Esophagus muscularis mucosa (tissue), 4 donors: Measurements from ENCODE around the gene ECE2. TPM values are rescaled to one million over a fixed set of nuclear protein-coding genes. Genes with fewer than 3 reads are reported as not detected.
A peak's percentile ranks its signal among the peaks of the same experiment; 100 is the strongest.

Experiments
- DNase-seq: peaks from one replicate; pipeline ENCODE4 v3.0.0-alpha.2; 2017; ENCODE audit errors: extremely low spot score
- H3K27ac ChIP-seq, 4 donors: fragments of 200-600 bp; sonication (generic); replicated peaks in 1 of 4; 1 replicate in 3 of 4; 2 replicates in 1 of 4; pipeline ENCODE4 v1.5.1; 2016 to 2019; ENCODE audit warnings: mild to moderate bottlenecking in 1 of 4
- H3K27me3 ChIP-seq, 4 donors: fragments of 200-600 bp; sonication (generic); one replicate each; pipeline versions ENCODE4 v1.5.1 to v1.6.0; 2016 to 2019
- H3K36me3 ChIP-seq, 4 donors: fragments of 200-600 bp; sonication (generic); one replicate each; pipeline ENCODE4 v1.5.1; 2016 to 2019
- H3K4me1 ChIP-seq, 4 donors: fragments of 200-600 bp; sonication (generic); one replicate each; pipeline ENCODE4 v1.5.1; 2016 to 2019
- H3K4me3 ChIP-seq, 4 donors: fragments of 200-600 bp; sonication (generic); 1 replicate in 2 of 4; 2 replicates in 2 of 4; pipeline ENCODE4 v1.5.1; 2016 to 2019; ENCODE audit warnings: mild to moderate bottlenecking in 4 of 4, moderate library complexity in 1 of 4
- H3K9me3 ChIP-seq, 4 donors: fragments of 200-600 bp; sonication (generic); 1 replicate in 3 of 4; 2 replicates in 1 of 4; pipeline ENCODE4 v1.5.1; 2016 to 2019
- EP300 ChIP-seq: sonication (generic); formaldehyde crosslinking; IDR thresholded peaks from one replicate; pipeline ENCODE4 v1.6.1; 2017; ENCODE audit warnings: antibody characterized with exemption
- POLR2A ChIP-seq: fragments of 450-650 bp; IDR thresholded peaks from one replicate; pipeline ENCODE4 v1.6.1; 2017; ENCODE audit warnings: antibody characterized with exemption, moderate library complexity, mild to moderate bottlenecking, low read depth
- POLR2AphosphoS5 ChIP-seq, 2 donors: sonication (generic); formaldehyde crosslinking; IDR thresholded peaks; one replicate each; pipeline ENCODE4 v1.6.1; 2017; ENCODE audit warnings: antibody characterized with exemption in 2 of 2
- WGBS: methylation state at CpG from one replicate; pipeline ENCODE4 v1.1.5; 2018; 5-methylcytosine and 5-hydroxymethylcytosine counted together
- intact Hi-C: fragments of 100-400 bp; cut with DNase I; formaldehyde crosslinking; loops from one replicate; pipeline ENCODE4 v1.15.1; 2023
- total RNA-seq, 4 donors: library from RNA; depleted of rRNA; stranded (reverse); fragments of >200 nt; gene quantifications; one replicate each; pipeline versions ENCODE4 v1.1.0 to v1.2.1, GENCODE V29; 2016
- TF ChIP-seq, protein P1 (sequence below), 3 experiments: fragments of 200-600 bp in 2 of 3; fragments of 450-650 bp in 1 of 3; sonication (generic) in 2 of 3; IDR thresholded peaks; one replicate each; pipeline ENCODE4 v1.5.1; 2017 to 2019; ENCODE audit warnings: antibody characterized with exemption in 3 of 3, mild to moderate bottlenecking in 2 of 3, moderate library complexity in 1 of 3

ECE2 gene
- total RNA-seq, 4 donors from 2014 or later = 0.42 to 0.69 (median 0.56) TPM

DNA sequence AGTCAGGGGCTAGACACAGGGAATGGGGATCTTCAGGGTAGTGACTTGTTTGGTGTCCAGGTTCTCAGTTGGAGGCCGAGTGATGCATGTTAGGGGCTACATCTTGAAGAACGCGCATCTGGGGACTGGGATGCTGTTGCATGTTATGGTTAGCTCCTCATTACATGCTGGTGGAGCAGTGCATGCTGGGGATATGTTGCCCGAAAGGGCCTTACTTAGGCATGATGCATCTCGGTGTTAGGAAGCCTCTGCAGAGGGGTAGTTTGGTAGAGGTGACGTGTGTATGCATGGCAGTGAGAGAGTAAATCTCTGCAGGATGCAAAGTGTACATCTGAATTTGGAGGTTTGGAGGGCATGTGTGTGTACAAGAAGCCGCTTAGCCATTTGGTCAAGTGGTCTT, 41.0 kb downstream of the ECE2 start:
- H3K27ac ChIP-seq = peak overlapping the region; percentile 97 to 100 (median 98)
- no peaks in the 10 kb centered on the region for H3K27me3 ChIP-seq
- no peak for DNase-seq
- H3K9me3 ChIP-seq = no peaks in the 10 kb centered on the region
- peaks cover 18 to 47% (median 35%) of the 10 kb centered on the region in 4 donors for H3K36me3 ChIP-seq
- peak overlapping the region; percentile 81 to 91 (median 88) for H3K4me3 ChIP-seq
- 60% methylated on average over 7 of the region's 7 CpGs for WGBS
- no peak for TF ChIP-seq EP300
- TF ChIP-seq POLR2A = no peak
- no peak for TF ChIP-seq POLR2AphosphoS5 (IDR thresholded peaks at IDR 0.05)
- TF ChIP-seq, protein P1, sequence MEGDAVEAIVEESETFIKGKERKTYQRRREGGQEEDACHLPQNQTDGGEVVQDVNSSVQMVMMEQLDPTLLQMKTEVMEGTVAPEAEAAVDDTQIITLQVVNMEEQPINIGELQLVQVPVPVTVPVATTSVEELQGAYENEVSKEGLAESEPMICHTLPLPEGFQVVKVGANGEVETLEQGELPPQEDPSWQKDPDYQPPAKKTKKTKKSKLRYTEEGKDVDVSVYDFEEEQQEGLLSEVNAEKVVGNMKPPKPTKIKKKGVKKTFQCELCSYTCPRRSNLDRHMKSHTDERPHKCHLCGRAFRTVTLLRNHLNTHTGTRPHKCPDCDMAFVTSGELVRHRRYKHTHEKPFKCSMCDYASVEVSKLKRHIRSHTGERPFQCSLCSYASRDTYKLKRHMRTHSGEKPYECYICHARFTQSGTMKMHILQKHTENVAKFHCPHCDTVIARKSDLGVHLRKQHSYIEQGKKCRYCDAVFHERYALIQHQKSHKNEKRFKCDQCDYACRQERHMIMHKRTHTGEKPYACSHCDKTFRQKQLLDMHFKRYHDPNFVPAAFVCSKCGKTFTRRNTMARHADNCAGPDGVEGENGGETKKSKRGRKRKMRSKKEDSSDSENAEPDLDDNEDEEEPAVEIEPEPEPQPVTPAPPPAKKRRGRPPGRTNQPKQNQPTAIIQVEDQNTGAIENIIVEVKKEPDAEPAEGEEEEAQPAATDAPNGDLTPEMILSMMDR (IDR thresholded peaks at IDR 0.05) = no peak
- H3K4me1 ChIP-seq = peaks cover 59 to 71% (median 68%) of the 10 kb centered on the region in 4 donors
- intact Hi-C loops = no loop called here

DNA sequence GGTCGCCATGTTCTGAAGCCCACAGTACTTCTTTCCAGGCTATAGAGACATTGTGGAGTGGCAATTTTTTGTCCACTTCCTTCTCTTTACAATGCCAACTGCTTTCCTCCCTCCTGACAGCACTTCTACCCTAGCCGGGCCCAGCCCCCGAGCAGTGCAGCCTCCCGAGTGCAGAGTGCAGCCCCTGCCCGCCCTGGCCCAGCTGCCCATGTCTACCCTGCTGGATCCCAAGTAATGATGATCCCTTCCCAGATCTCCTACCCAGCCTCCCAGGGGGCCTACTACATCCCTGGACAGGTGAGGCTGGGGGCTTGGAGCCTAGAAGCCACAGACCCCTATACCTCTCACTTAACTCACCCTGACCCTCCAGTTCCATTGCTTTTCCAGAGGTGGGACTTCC, 41.4 kb downstream of the ECE2 start:
- H3K4me1 ChIP-seq = peaks cover 63 to 75% (median 72%) of the 10 kb centered on the region in 4 donors
- intact Hi-C loops = no loop called here

GRCh38 chr3:184320104-184320445, 44.3 kb downstream of the ECE2 start:
- peak overlapping the region; percentile 40 to 48 (median 43) for H3K4me3 ChIP-seq
- no peaks in the 10 kb centered on the region for H3K9me3 ChIP-seq
- TF ChIP-seq EP300 = no peak
- TF ChIP-seq POLR2AphosphoS5 (IDR thresholded peaks at IDR 0.05) = peak; percentile 76 to 86
- DNase-seq = peak; percentile 99
- peak overlapping the region; percentile 83 to 98 (median 92) for H3K27ac ChIP-seq
- peaks cover 62 to 85% (median 75%) of the 10 kb centered on the region in 4 donors for H3K4me1 ChIP-seq
- no peaks in the 10 kb centered on the region for H3K27me3 ChIP-seq
- WGBS = no CpG with 5 or more reads among the region's 4 CpGs
- intact Hi-C loops = no loop called here
- H3K36me3 ChIP-seq = peaks cover 51 to 79% (median 68%) of the 10 kb centered on the region in 4 donors

More for the DNA sequence above, 41.4 kb downstream of the ECE2 start:
- TF ChIP-seq POLR2AphosphoS5 (IDR thresholded peaks at IDR 0.05) (no peak), EP300 (no peak), POLR2A (no peak)
- TF ChIP-seq, protein P1 (IDR thresholded peaks at IDR 0.05) = no peak
- peak overlapping the region; percentile 34 to 98 (median 92) for H3K27ac ChIP-seq
- H3K4me3 ChIP-seq = peak overlapping the region; percentile 81 to 91 (median 88)
- H3K36me3 ChIP-seq = peaks cover 22 to 51% (median 39%) of the 10 kb centered on the region in 4 donors
- no peaks in the 10 kb centered on the region for H3K9me3 ChIP-seq
- no peak for DNase-seq
- H3K27me3 ChIP-seq = no peaks in the 10 kb centered on the region
- WGBS = 61% methylated on average over 5 of the region's 5 CpGs

GRCh38 chr3:184321666-184322065, 45.8 kb downstream of the ECE2 start:
- DNase-seq = no peak
- no peak overlapping the region for H3K4me3 ChIP-seq
- no peaks in the 10 kb centered on the region for H3K9me3 ChIP-seq
- peak overlapping the region; percentile 60 to 97 (median 84) for H3K27ac ChIP-seq
- H3K36me3 ChIP-seq = peaks cover 67 to 87% (median 79%) of the 10 kb centered on the region in 4 donors
- H3K4me1 ChIP-seq = peaks cover 51 to 74% (median 61%) of the 10 kb centered on the region in 4 donors
- WGBS = 69% methylated on average over 5 of the region's 5 CpGs
- intact Hi-C loops = no loop called here
- TF ChIP-seq EP300 = no peak
- TF ChIP-seq POLR2AphosphoS5 (IDR thresholded peaks at IDR 0.05) = no peak
- TF ChIP-seq, protein P1 (IDR thresholded peaks at IDR 0.05) = no peak
- TF ChIP-seq POLR2A = no peak
- H3K27me3 ChIP-seq = no peaks in the 10 kb centered on the region

DNA sequence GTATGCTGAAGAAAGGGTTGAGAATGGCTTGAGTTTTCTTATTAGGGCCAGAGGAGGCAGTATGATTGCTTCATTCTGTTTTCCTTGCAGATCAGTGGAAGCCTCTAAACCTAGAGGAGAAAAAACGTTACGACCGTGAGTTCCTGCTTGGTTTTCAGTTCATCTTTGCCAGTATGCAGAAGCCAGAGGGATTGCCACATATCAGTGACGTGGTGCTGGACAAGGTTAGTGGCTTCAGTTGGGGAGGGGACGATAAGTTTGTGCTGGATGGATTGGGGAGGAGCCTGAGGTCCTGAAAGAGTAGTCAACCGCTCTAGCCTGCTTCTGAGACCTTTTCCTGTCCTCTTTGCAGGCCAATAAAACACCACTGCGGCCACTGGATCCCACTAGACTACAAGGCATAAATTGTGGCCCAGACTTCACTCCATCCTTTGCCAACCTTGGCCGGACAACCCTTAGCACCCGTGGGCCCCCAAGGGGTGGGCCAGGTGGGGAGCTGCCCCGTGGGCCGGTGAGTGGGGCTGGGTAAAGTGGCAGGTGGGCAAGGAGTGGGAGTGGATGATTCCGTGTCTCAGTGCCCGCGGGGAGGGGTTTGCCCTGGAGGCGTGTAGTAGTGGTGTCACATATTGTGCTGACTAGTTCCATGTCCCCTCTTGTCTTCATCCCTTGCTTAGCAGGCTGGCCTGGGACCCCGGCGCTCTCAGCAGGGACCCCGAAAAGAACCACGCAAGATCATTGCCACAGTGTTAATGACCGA, 47.1 kb downstream of the ECE2 start:
- Histone ChIP-seq H3K27me3 (no peaks in the 10 kb centered on the region), H3K9me3 (no peaks in the 10 kb centered on the region), H3K36me3 (peaks cover 75 to 87% (median 80%) of the 10 kb centered on the region in 4 donors), H3K27ac (peak overlapping the region; percentile 60 to 97 (median 84)), H3K4me3 (no peak overlapping the region), H3K4me1 (peaks cover 38 to 61% (median 49%) of the 10 kb centered on the region in 4 donors)
- intact Hi-C loops = no loop called here
- DNase-seq = no peak
- WGBS = 77% methylated on average over 19 of the region's 20 CpGs
- TF ChIP-seq POLR2AphosphoS5 (IDR thresholded peaks at IDR 0.05) (peak in 1 of 2 donors; percentile 23), EP300 (no peak)
